GM12878 (cell line): ENCODE results near the gene CDKN2A. TPM values are rescaled to one million over a fixed set of nuclear protein-coding genes. Genes with fewer than 3 reads are reported as not detected.

Experiments used
- ATAC-seq: fragments of 200-7000 bp; cut with Tn5 transposase; 3 replicates; pipeline ENCODE4 v1.9.1; 2020; ENCODE audit warnings: mild to moderate bottlenecking, moderate library complexity
- BruUV-seq: library from RNA; stranded (reverse); fragments of 400-500 nt; replicated peaks from 2 replicates; lab custom pipeline; 2021; lab: Mats Ljungman, UMichigan
- CTCF ChIA-PET: fragments of 300-600 bp; sonication (Branson Sonifier 250); formaldehyde crosslinking; extraction: SDS; loops from one replicate; lab custom pipeline; 2021; ENCODE audit warnings: inconsistent platforms; lab: Yijun Ruan, JAX
- POLR2A ChIA-PET: fragments of 350-600 bp; formaldehyde crosslinking; extraction: SDS; loops from one replicate; lab custom pipeline; 2021; ENCODE audit warnings: inconsistent platforms; lab: Charles Lee
- RAD21 ChIA-PET: fragments of 300-600 bp; sonication (Branson Sonifier 250); formaldehyde crosslinking; loops from one replicate; lab custom pipeline; 2023; ENCODE audit warnings: antibody characterized with exemption; ENCODE audit not compliant: unreplicated experiment; lab: Charles Lee
- SMC1A ChIA-PET: fragments of 300-600 bp; sonication (Branson Sonifier 250); formaldehyde crosslinking; loops from one replicate; lab custom pipeline; 2023; ENCODE audit not compliant: unreplicated experiment, uncharacterized antibody; lab: Charles Lee
- DNase-seq: peaks from one replicate; pipeline ENCODE4 v3.0.0-alpha.2; 2011; ENCODE audit warnings: low read depth, low spot score
- FAIRE-seq: peaks from 3 replicates; lab custom pipeline; 2011; peaks lifted over from hg19 to GRCh38; lab: Jason Lieb, UNC
- H2AFZ ChIP-seq: 2 replicates; pipeline ENCODE4 v1.6.0; 2011; ENCODE audit warnings: low read depth, low read length, control low read depth; ENCODE audit not compliant: control insufficient read depth
- H3K27ac ChIP-seq: 2 replicates; pipeline ENCODE4 v1.5.1; 2011; ENCODE audit warnings: control low read depth; ENCODE audit not compliant: control insufficient read depth, insufficient read depth
- H3K27me3 ChIP-seq, 2 experiments: replicated peaks in 1 of 2; 2 replicates each; pipeline versions ENCODE4 v1.6.0 to v1.6.1; 2011; ENCODE audit warnings: low read length in 1 of 2; ENCODE audit not compliant: control insufficient read depth in 2 of 2, insufficient read depth in 2 of 2
- H3K36me3 ChIP-seq, 2 experiments: 2 replicates each; pipeline ENCODE4 v1.5.1; 2011; ENCODE audit warnings: low read length in 1 of 2; ENCODE audit not compliant: control insufficient read depth in 2 of 2, insufficient read depth in 2 of 2
- H3K4me1 ChIP-seq: 2 replicates; pipeline ENCODE4 v1.6.1; 2011; ENCODE audit warnings: mild to moderate bottlenecking, low read length, moderate library complexity, mixed read lengths; ENCODE audit not compliant: control insufficient read depth, insufficient read depth
- H3K4me2 ChIP-seq: 2 replicates; pipeline ENCODE4 v1.6.0; 2011; ENCODE audit warnings: control low read depth; ENCODE audit not compliant: control insufficient read depth, insufficient read depth
- H3K4me3 ChIP-seq: fragments of 200-600 bp; sonication (generic); 2 replicates; pipeline ENCODE4 v1.5.1; 2016
- H3K79me2 ChIP-seq: 2 replicates; pipeline ENCODE4 v1.6.0; 2011; ENCODE audit warnings: low read length; ENCODE audit not compliant: control insufficient read depth, insufficient read depth
- H3K9ac ChIP-seq: 2 replicates; pipeline ENCODE4 v1.8.0; 2011; ENCODE audit warnings: low read length, control low read depth, mixed read lengths; ENCODE audit not compliant: control insufficient read depth, insufficient read depth
- H3K9me3 ChIP-seq: replicated peaks from 3 replicates; pipeline ENCODE4 v1.5.1; 2011; ENCODE audit warnings: mild to moderate bottlenecking, low read length; ENCODE audit not compliant: control insufficient read depth, insufficient read depth
- H4K20me1 ChIP-seq: 2 replicates; pipeline ENCODE4 v1.6.0; 2011; ENCODE audit not compliant: control insufficient read depth, insufficient read depth
- BCL11A ChIP-seq: IDR thresholded peaks from 2 replicates; pipeline ENCODE4 v1.6.1; 2011; ENCODE audit warnings: low read depth, low read length
- CBFB ChIP-seq: IDR thresholded peaks from 2 replicates; pipeline ENCODE4 v1.6.1; 2016; ENCODE audit warnings: antibody characterized with exemption, low read depth
- CTCF ChIP-seq, 3 experiments: IDR thresholded peaks in 2 of 3; conservative IDR thresholded peaks in 1 of 3; 2 replicates each; pipeline ENCODE4 v1.5.1; 2011; ENCODE audit warnings: low read depth in 3 of 3, low read length in 3 of 3, mild to moderate bottlenecking in 3 of 3, control low read depth in 2 of 3, moderate library complexity in 2 of 3, inconsistent platforms in 1 of 3, mixed read lengths in 1 of 3; ENCODE audit not compliant: control insufficient read depth in 2 of 3, insufficient read depth in 1 of 3; ENCODE audit errors: extremely low read depth in 1 of 3
- EED ChIP-seq: sonication (generic); IDR thresholded peaks from 2 replicates; pipeline ENCODE4 v1.6.1; 2016; ENCODE audit warnings: antibody characterized with exemption, low read depth
- HDAC2 ChIP-seq: fragments of 200-600 bp; sonication (generic); IDR thresholded peaks from 2 replicates; pipeline ENCODE4 v1.6.1; 2017
- MLLT1 ChIP-seq: fragments of 450-650 bp; IDR thresholded peaks from 2 replicates; pipeline ENCODE4 v1.6.1; 2016; ENCODE audit warnings: mild to moderate bottlenecking
- MTA2 ChIP-seq: fragments of 450-650 bp; IDR thresholded peaks from 2 replicates; pipeline ENCODE4 v1.6.1; 2016; ENCODE audit warnings: low read depth, mild to moderate bottlenecking, moderate library complexity
- NFXL1 ChIP-seq: fragments of 450-650 bp; IDR thresholded peaks from 2 replicates; pipeline ENCODE4 v1.6.1; 2017; ENCODE audit warnings: antibody characterized with exemption, mild to moderate bottlenecking, borderline replicate concordance
- NR2F1 ChIP-seq: fragments of 450-650 bp; conservative IDR thresholded peaks from 2 replicates; pipeline ENCODE4 v1.6.1; 2017; ENCODE audit warnings: mild to moderate bottlenecking
- NRF1 ChIP-seq: conservative IDR thresholded peaks from 2 replicates; pipeline ENCODE4 v1.6.1; 2011; ENCODE audit warnings: mild to moderate bottlenecking, low read depth, low read length, improper control_type of control experiment
- SIN3A ChIP-seq: IDR thresholded peaks from 2 replicates; pipeline ENCODE4 v1.6.1; 2012; ENCODE audit warnings: low read depth, low read length, improper control_type of control experiment
- SREBF2 ChIP-seq: IDR thresholded peaks from 2 replicates; pipeline ENCODE4 v1.6.1; 2012; ENCODE audit warnings: mild to moderate bottlenecking, low read length
- SUZ12 ChIP-seq: fragments of 200-600 bp; sonication (generic); IDR thresholded peaks from one replicate; pipeline ENCODE4 v1.6.1; 2018; ENCODE audit warnings: antibody characterized with exemption, mild to moderate bottlenecking; ENCODE audit not compliant: unreplicated experiment
- TARDBP ChIP-seq: IDR thresholded peaks from 2 replicates; pipeline ENCODE4 v1.6.1; 2016; ENCODE audit warnings: borderline replicate concordance
- YBX1 ChIP-seq: fragments of 450-650 bp; IDR thresholded peaks from 2 replicates; pipeline ENCODE4 v1.6.1; 2016; ENCODE audit warnings: antibody characterized with exemption
- ZNF622 ChIP-seq: fragments of 450-650 bp; IDR thresholded peaks from 2 replicates; pipeline ENCODE4 v1.6.1; 2017; ENCODE audit warnings: mild to moderate bottlenecking, inconsistent platforms
- WGBS: methylation state at CpG from one replicate; pipeline ENCODE4 v1.1.6; 2016; ENCODE audit warnings: low lambda C conversion rate; ENCODE audit not compliant: insufficient replicate concordance, insufficient coverage; ENCODE audit errors: missing lambda C conversion rate; 5-methylcytosine and 5-hydroxymethylcytosine counted together
- in situ Hi-C: fragments of 300-500 bp; cut with MboI; formaldehyde crosslinking; loops from 9 replicates; pipeline ENCODE4 v1.14.3; 2018; ENCODE audit warnings: mixed read lengths
- intact Hi-C: fragments of 100-400 bp; cut with micrococcal nuclease; formaldehyde crosslinking; loops from one replicate; pipeline ENCODE4 v1.14.2; 2022; ENCODE audit not compliant: unreplicated experiment
- polyA plus RNA-seq, 11 experiments: library from polyadenylated mRNA; depleted of rRNA in 4 of 11; unstranded in 6 of 11; stranded (reverse) in 5 of 11; fragments of >200 nt; fragmentation: Nextera tagmentation in 4 of 11; fragmentation: Illumina TruSeq in 1 of 11; extraction: Ambion mirVana in 4 of 11; extraction: Trizol in 1 of 11; gene quantifications; 1 replicate in 1 of 11; 2 replicates in 10 of 11; pipeline versions ENCODE4 v1.2.1 to v1.2.3, GENCODE V29; 2011 to 2016; ENCODE audit warnings: inconsistent platforms in 2 of 11, missing spikeins in 2 of 11, low read depth in 1 of 11
- total RNA-seq, 4 experiments: library from RNA; depleted of rRNA in 3 of 4; stranded (reverse); fragments of >200 nt in 3 of 4; fragmentation: Illumina TruSeq in 1 of 4; extraction: Trizol in 1 of 4; gene quantifications; 2 replicates each; pipeline versions ENCODE4 v1.2.1 to v1.2.3, GENCODE V29; 2013 to 2021
- TF ChIP-seq, protein P1 (sequence below): IDR thresholded peaks from 2 replicates; pipeline ENCODE4 v1.6.1; 2012; ENCODE audit warnings: low read depth, low read length, improper control_type of control experiment

The CDKN2A gene
- total and polyA plus RNA-seq, 10 of the 15 experiments (the other 5 are each of a cell fraction or from before 2014, with no cell fraction given), result 0.84 to 41.2 (median 18.4) TPM

DNA sequence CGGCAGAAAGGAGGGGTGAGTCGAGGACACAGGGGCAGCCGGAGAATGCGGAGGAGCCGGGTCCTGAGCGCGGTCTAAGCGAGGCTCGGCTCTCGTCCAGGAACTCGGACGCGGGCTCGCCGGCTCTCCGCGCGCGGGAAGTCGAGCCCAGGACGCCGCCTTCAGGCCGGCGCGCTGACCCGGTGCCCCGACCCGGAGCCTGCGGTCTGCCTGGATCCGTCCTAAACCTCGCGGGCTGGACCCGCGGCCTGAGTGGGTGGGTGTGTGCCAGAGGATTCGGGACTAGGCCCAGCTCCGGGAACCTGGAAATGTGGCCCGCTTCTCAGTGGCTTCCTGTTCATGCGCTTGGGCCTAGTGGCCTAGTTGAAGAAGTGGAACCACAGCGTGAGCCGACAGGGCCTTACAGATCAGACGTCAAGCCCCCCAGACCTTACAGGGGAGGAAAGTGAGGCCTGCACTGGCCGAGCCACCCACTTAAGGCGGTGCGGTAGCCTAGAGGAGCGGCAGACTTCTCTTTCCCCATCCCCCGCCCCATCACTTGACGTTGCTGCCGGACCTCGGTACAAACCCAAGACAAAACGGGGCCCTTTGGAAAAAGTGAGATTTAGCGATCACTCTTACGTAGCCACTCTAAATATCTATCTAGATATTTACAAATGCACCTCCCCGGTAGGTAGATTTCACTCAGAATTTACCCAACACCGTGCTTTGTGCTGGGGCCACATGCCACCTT, 1.6 kb upstream of the CDKN2A start:
- Histone ChIP-seq H2AFZ (peak overlapping the region; percentile 93), H3K9me3 (no peaks in the 10 kb centered on the region), H3K27ac (peak overlapping the region; percentile 91; the same call in 1 of the 2 replicates), H3K79me2 (peaks cover 29% of the 10 kb centered on the region), H3K4me1 (peaks cover 4% of the 10 kb centered on the region; the same call in 1 of the 2 replicates), H3K9ac (peak overlapping the region; percentile 69), H3K27me3 (no peaks in the 10 kb centered on the region), H3K4me2 (peak overlapping the region; percentile 96), H3K36me3 (no peaks in the 10 kb centered on the region), H3K4me3 (peak overlapping the region; percentile 89), H4K20me1 (no peaks in the 10 kb centered on the region)
- WGBS, result 23% methylated on average over 54 of the region's 54 CpGs
- no TSS peak for BruUV-seq
- no peak for DNase-seq
- SMC1A ChIA-PET, result interaction anchor here (3.8 kb wide), 1 partner anchor 13 kb away, joined by 16 read pairs; the partner anchor contains the start of gene CDKN2B
- intact Hi-C loops (no loop called here), in situ Hi-C loops (no loop called here)
- CTCF ChIA-PET, result interaction anchor here (0.6 to 7.9 kb wide), 5 partner anchors 12 to 1111 kb away, joined by 3 to 54 read pairs (median 4); partner anchors contain the start of gene CDKN2B
- ATAC-seq, result peak; percentile 29
- RAD21 ChIA-PET, result interaction anchor here (1.4 to 1.9 kb wide), 3 partner anchors 9 to 183 kb away, joined by 3 to 6 read pairs (median 4); partner anchors contain the start of gene CDKN2B
- no peak for FAIRE-seq
- POLR2A ChIA-PET, result no interaction called here
- TF ChIP-seq TARDBP, result no peak
- TF ChIP-seq SUZ12, result peak; percentile 54
- TF ChIP-seq CTCF (IDR thresholded peaks at IDR 0.05 in 2 of 3, conservative IDR thresholded peaks at IDR 0.05 in 1 of 3; ENCODE audit: control insufficient read depth in 2 of 3, extremely low read depth in 1 of 3, insufficient read depth in 1 of 3, low read depth in 3 of 3, low read length in 3 of 3), result peak in 2 of 3 experiments; percentile 12 to 30; a peak in 4 of 6 replicates
- no peak for TF ChIP-seq YBX1
- TF ChIP-seq BCL11A, result no peak
- TF ChIP-seq EED, result peak; percentile 37; the same call in 1 of the 2 replicates
- TF ChIP-seq SREBF2, result no peak
- no peak for TF ChIP-seq HDAC2
- TF ChIP-seq NRF1, result no peak
- TF ChIP-seq MLLT1, result no peak
- no peak for TF ChIP-seq MTA2
- TF ChIP-seq CBFB, result 0 out of 2 replicates have a peak, but pooled peaks have one; percentile 16
- no peak for TF ChIP-seq SIN3A
- TF ChIP-seq NFXL1, result no peak
- TF ChIP-seq NR2F1, result peak; percentile 50
- no peak for TF ChIP-seq ZNF622
- TF ChIP-seq, protein P1, sequence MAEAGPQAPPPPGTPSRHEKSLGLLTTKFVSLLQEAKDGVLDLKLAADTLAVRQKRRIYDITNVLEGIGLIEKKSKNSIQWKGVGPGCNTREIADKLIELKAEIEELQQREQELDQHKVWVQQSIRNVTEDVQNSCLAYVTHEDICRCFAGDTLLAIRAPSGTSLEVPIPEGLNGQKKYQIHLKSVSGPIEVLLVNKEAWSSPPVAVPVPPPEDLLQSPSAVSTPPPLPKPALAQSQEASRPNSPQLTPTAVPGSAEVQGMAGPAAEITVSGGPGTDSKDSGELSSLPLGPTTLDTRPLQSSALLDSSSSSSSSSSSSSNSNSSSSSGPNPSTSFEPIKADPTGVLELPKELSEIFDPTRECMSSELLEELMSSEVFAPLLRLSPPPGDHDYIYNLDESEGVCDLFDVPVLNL, result no peak
